HepG2 (cell line): Measurements from ENCODE around the gene JDP2. TPM values are rescaled to one million over a fixed set of nuclear protein-coding genes. Genes with fewer than 3 reads are reported as not detected.
A peak's percentile ranks its signal among the peaks of the same experiment; 100 is the strongest.

Experiments
- CEBPB ChIP-seq: IDR thresholded peaks from 2 replicates; pipeline ENCODE4 v1.6.1; 2011; ENCODE audit warnings: low read depth, low read length, improper control_type of control experiment, borderline replicate concordance
- FOSL1 ChIP-seq: sonication (generic); formaldehyde crosslinking; IDR thresholded peaks from 2 replicates; pipeline ENCODE4 v1.9.0; 2021; ENCODE audit warnings: missing genetic modification reagents, borderline replicate concordance
- HNF1A ChIP-seq, 2 experiments: sonication (generic) in 1 of 2; formaldehyde crosslinking in 1 of 2; IDR thresholded peaks; 2 replicates each; pipeline versions ENCODE4 v1.4.0 to v1.6.1; 2016 to 2020; ENCODE audit warnings: borderline replicate concordance in 1 of 2, low read depth in 1 of 2, mild to moderate bottlenecking in 1 of 2, missing genetic modification reagents in 1 of 2
- KAT8 ChIP-seq: IDR thresholded peaks from 2 replicates; pipeline ENCODE4 v1.6.1; 2016; ENCODE audit warnings: missing genetic modification reagents, missing compliant biosample characterization
- MTERF4 ChIP-seq: sonication (generic); formaldehyde crosslinking; IDR thresholded peaks from 2 replicates; pipeline ENCODE4 v1.8.0; 2023; ENCODE audit warnings: mild to moderate bottlenecking, missing genetic modification reagents
- ONECUT2 ChIP-seq: sonication (generic); formaldehyde crosslinking; IDR thresholded peaks from 2 replicates; pipeline ENCODE4 v1.4.0; 2020; ENCODE audit warnings: missing genetic modification reagents
- RFX3 ChIP-seq: IDR thresholded peaks from 2 replicates; pipeline ENCODE4 v1.6.1; 2016; ENCODE audit warnings: missing biosample characterization, missing genetic modification reagents
- SCMH1 ChIP-seq: sonication (generic); formaldehyde crosslinking; IDR thresholded peaks from 2 replicates; pipeline ENCODE4 v1.9.0; 2021; ENCODE audit warnings: missing genetic modification reagents, mild to moderate bottlenecking, borderline replicate concordance
- TOPORS ChIP-seq: sonication (generic); formaldehyde crosslinking; IDR thresholded peaks from 2 replicates; pipeline ENCODE4 v1.8.0; 2023; ENCODE audit warnings: mild to moderate bottlenecking, missing genetic modification reagents
- ZBTB2 ChIP-seq: sonication (generic); formaldehyde crosslinking; IDR thresholded peaks from 2 replicates; pipeline ENCODE4 v1.8.0; 2022; ENCODE audit warnings: low read depth, missing genetic modification reagents
- ZNF503 ChIP-seq: sonication (generic); formaldehyde crosslinking; IDR thresholded peaks from 2 replicates; pipeline ENCODE4 v1.4.0; 2020; ENCODE audit warnings: missing genetic modification reagents
- ZNF550 ChIP-seq: sonication (generic); formaldehyde crosslinking; IDR thresholded peaks from 2 replicates; pipeline ENCODE4 v1.4.0; 2020; ENCODE audit warnings: mild to moderate bottlenecking, missing genetic modification reagents, borderline replicate concordance
- ZNF75D ChIP-seq: sonication (generic); formaldehyde crosslinking; IDR thresholded peaks from 2 replicates; pipeline ENCODE4 v1.8.1; 2023; ENCODE audit warnings: missing genetic modification reagents, mild to moderate bottlenecking, borderline replicate concordance
- polyA plus RNA-seq, 8 experiments: library from polyadenylated mRNA; depleted of rRNA in 3 of 8; stranded (reverse) in 7 of 8; unstranded in 1 of 8; fragments of >200 nt; fragmentation: Illumina TruSeq in 4 of 8; extraction: Trizol in 4 of 8; gene quantifications; 2 replicates each; pipeline versions ENCODE4 v1.2.1 to v1.2.3, GENCODE V29; 2011 to 2016; ENCODE audit warnings: low read depth in 4 of 8, missing spikeins in 1 of 8, mixed read lengths in 1 of 8; ENCODE audit not compliant: insufficient read depth in 1 of 8
- total RNA-seq, 5 experiments: library from RNA; depleted of rRNA; stranded (reverse); fragments of >200 nt; fragmentation: Illumina TruSeq; extraction: Trizol; gene quantifications; 2 replicates each; pipeline ENCODE4 v1.2.3, GENCODE V29; 2016; ENCODE audit warnings: low read depth in 1 of 5

Gene JDP2
- total and polyA plus RNA-seq, 2 of the 13 experiments (the other 11 are each of a cell fraction or from before 2014, with no cell fraction given), result 8.0 to 8.9 TPM

GRCh38 chr14:75427482-75428229, at the start of gene JDP2 (continued):
- TF ChIP-seq MTERF4 (CRISPR knock-in tag), result no peak
- no peak for TF ChIP-seq TOPORS
- no peak for TF ChIP-seq ZNF503 (CRISPR knock-in tag)
- no peak for TF ChIP-seq ZNF550
- TF ChIP-seq RFX3 (CRISPR knock-in tag), result no peak
- TF ChIP-seq SCMH1 (CRISPR knock-in tag), result no peak
- TF ChIP-seq KAT8 (CRISPR knock-in tag), result peak; percentile 32; the same call in 1 of the 2 replicates
- TF ChIP-seq CEBPB, result peak; percentile 64
- no peak for TF ChIP-seq ONECUT2 (CRISPR knock-in tag)
- no peak for TF ChIP-seq ZNF75D (CRISPR knock-in tag)
- no peak for TF ChIP-seq FOSL1 (CRISPR knock-in tag)
- TF ChIP-seq HNF1A (IDR thresholded peaks at IDR 0.05; ENCODE audit: low read depth), result no peak
- TF ChIP-seq HNF1A (CRISPR knock-in tag; IDR thresholded peaks at IDR 0.05; ENCODE audit: borderline replicate concordance), result peak; percentile 46; the same call in 1 of the 2 replicates
- TF ChIP-seq ZBTB2 (CRISPR knock-in tag), result no peak
